ENCODE measurements around the gene GAS2L1. TPM values are rescaled to one million over a fixed set of nuclear protein-coding genes. Genes with fewer than 3 reads are reported as not detected.

The GAS2L1 gene
- total RNA-seq, 1 experiment from 2014 or later: 8.0 TPM

GRCh38 chr22:29301716-29302401 lies 4.6 kb upstream of the GAS2L1 start:
- DNase-seq: peak; percentile 32
- TF ChIP-seq, protein P1, sequence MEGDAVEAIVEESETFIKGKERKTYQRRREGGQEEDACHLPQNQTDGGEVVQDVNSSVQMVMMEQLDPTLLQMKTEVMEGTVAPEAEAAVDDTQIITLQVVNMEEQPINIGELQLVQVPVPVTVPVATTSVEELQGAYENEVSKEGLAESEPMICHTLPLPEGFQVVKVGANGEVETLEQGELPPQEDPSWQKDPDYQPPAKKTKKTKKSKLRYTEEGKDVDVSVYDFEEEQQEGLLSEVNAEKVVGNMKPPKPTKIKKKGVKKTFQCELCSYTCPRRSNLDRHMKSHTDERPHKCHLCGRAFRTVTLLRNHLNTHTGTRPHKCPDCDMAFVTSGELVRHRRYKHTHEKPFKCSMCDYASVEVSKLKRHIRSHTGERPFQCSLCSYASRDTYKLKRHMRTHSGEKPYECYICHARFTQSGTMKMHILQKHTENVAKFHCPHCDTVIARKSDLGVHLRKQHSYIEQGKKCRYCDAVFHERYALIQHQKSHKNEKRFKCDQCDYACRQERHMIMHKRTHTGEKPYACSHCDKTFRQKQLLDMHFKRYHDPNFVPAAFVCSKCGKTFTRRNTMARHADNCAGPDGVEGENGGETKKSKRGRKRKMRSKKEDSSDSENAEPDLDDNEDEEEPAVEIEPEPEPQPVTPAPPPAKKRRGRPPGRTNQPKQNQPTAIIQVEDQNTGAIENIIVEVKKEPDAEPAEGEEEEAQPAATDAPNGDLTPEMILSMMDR (conservative IDR thresholded peaks at IDR 0.05): no peak
- H3K9me3 Mint-ChIP-seq: peaks cover 0 to 3% of the 10 kb centered on the region in 2 experiments; a peak in 2 of 5 replicates

More at GRCh38 chr22:29301716-29302401, 4.6 kb upstream of the GAS2L1 start:
- H4K5ac ChIP-seq (ENCODE audit: insufficient read length, low read depth, low read length): no peak overlapping the region
- H3K14ac ChIP-seq (ENCODE audit: insufficient read depth, low read length): no peak overlapping the region
- H2BK5ac ChIP-seq (ENCODE audit: insufficient read length, low read length): no peak overlapping the region
- Mint-ChIP-seq H3K27me3 (ENCODE audit: low read depth) (peaks cover 2% of the 10 kb centered on the region), H3K4me3 (no peak overlapping the region; a peak in 1 of 5 replicates), H3K27ac (peak overlapping the region in 2 of 3 experiments; percentile 74 to 86; a peak in 2 of 7 replicates), H3K36me3 (ENCODE audit: insufficient read depth in 1 of 3, low read depth in 3 of 3) (peaks cover 29 to 46% (median 31%) of the 10 kb centered on the region in 3 experiments; a peak in 6 of 7 replicates), H3K4me1 (peaks cover 18 to 20% of the 10 kb centered on the region in 2 experiments)
- no peak overlapping the region for H3K56ac ChIP-seq (ENCODE audit: insufficient read length, low read depth, low read length)
- peaks cover 8% of the 10 kb centered on the region for H3K23me2 ChIP-seq (ENCODE audit: insufficient read length, low read depth, low read length, poor library complexity, severe bottlenecking)
- no peaks in the 10 kb centered on the region for H3K4me1 ChIP-seq (ENCODE audit: insufficient read depth, low read length)
- no peak overlapping the region for H2BK15ac ChIP-seq (ENCODE audit: low read depth, low read length)
- no peak overlapping the region for H3K4ac ChIP-seq (ENCODE audit: low read depth, low read length)
- H3K27me3 ChIP-seq (ENCODE audit: insufficient read depth, low read length): no peaks in the 10 kb centered on the region
- no CpG with 5 or more reads among the region's 17 CpGs for WGBS (ENCODE audit: extremely low coverage, insufficient read length, low lambda C conversion rate)
- H3K9me3 ChIP-seq (ENCODE audit: control insufficient read depth, low read depth, low read length): no peaks in the 10 kb centered on the region
- H3K9ac ChIP-seq (ENCODE audit: extremely low read depth, insufficient read length, low read length): no peak overlapping the region
- no peak overlapping the region for H2BK120ac ChIP-seq (ENCODE audit: low read depth, low read length, poor library complexity, severe bottlenecking)
- no peaks in the 10 kb centered on the region for H3K79me2 ChIP-seq (ENCODE audit: insufficient read depth, low read length)
- H2BK20ac ChIP-seq (ENCODE audit: low read depth, low read length, poor library complexity, severe bottlenecking): no peak overlapping the region
- H4K8ac ChIP-seq (replicated peaks; ENCODE audit: insufficient read length, low read depth, low read length): no peak overlapping the region
- no peak overlapping the region for H4K91ac ChIP-seq (ENCODE audit: insufficient read length, low read depth, low read length)
- no peaks in the 10 kb centered on the region for H4K20me1 ChIP-seq (ENCODE audit: control insufficient read depth, insufficient read depth, insufficient read length)
- no peak overlapping the region for H2BK12ac ChIP-seq (ENCODE audit: insufficient read length, low read depth, low read length)
- H3K27ac ChIP-seq (ENCODE audit: insufficient read length, low read depth, low read length): no peak overlapping the region
- H2AFZ ChIP-seq (ENCODE audit: low read length): no peak overlapping the region
- H3K4me2 ChIP-seq (ENCODE audit: insufficient read depth, insufficient read length, low read length): no peak overlapping the region
- no peaks in the 10 kb centered on the region for H3K79me1 ChIP-seq (ENCODE audit: insufficient read depth, low read depth, low read length, poor library complexity, severe bottlenecking)
- H3T11ph ChIP-seq (ENCODE audit: low read length): no peak overlapping the region
- no peak overlapping the region for H3K18ac ChIP-seq (ENCODE audit: insufficient read length, low read depth, low read length)
- H3K23ac ChIP-seq (ENCODE audit: insufficient read length, low read depth, low read length): no peak overlapping the region
- H2AK5ac ChIP-seq (ENCODE audit: insufficient read length, low read length): no peak overlapping the region
